Ishikawa (cell line): ENCODE measurements around the gene SLC6A20.

Source experiments
- CEBPB ChIP-seq: IDR thresholded peaks from 2 replicates; pipeline ENCODE4 v1.6.1; 2012
- CREB1 ChIP-seq: IDR thresholded peaks from 2 replicates; pipeline ENCODE4 v1.6.1; 2012; ENCODE audit warnings: low read depth
- EGR1 ChIP-seq: IDR thresholded peaks from 2 replicates; pipeline ENCODE4 v1.6.1; 2012
- EP300 ChIP-seq: IDR thresholded peaks from 2 replicates; pipeline ENCODE4 v1.6.1; 2012; ENCODE audit warnings: borderline replicate concordance
- FOXM1 ChIP-seq: IDR thresholded peaks from 2 replicates; pipeline ENCODE4 v1.6.1; 2012; ENCODE audit warnings: low read depth, borderline replicate concordance
- MAX ChIP-seq: IDR thresholded peaks from 2 replicates; pipeline ENCODE4 v1.6.1; 2012
- NFIC ChIP-seq: IDR thresholded peaks from 2 replicates; pipeline ENCODE4 v1.6.1; 2012
- RAD21 ChIP-seq: IDR thresholded peaks from 2 replicates; pipeline ENCODE4 v1.6.1; 2012; ENCODE audit warnings: low read depth
- REST ChIP-seq: IDR thresholded peaks from 2 replicates; pipeline ENCODE4 v1.6.1; 2012; ENCODE audit warnings: low read depth, mild to moderate bottlenecking
- TCF12 ChIP-seq: IDR thresholded peaks from 2 replicates; pipeline ENCODE4 v1.6.1; 2012; ENCODE audit warnings: low read depth
- TEAD4 ChIP-seq: IDR thresholded peaks from 2 replicates; pipeline ENCODE4 v1.6.1; 2012
- USF1 ChIP-seq: IDR thresholded peaks from 2 replicates; pipeline ENCODE4 v1.6.1; 2012
- YY1 ChIP-seq: IDR thresholded peaks from 2 replicates; pipeline ENCODE4 v1.6.1; 2012; ENCODE audit warnings: low read depth
- ZBTB7A ChIP-seq: IDR thresholded peaks from 2 replicates; pipeline ENCODE4 v1.6.1; 2012; ENCODE audit warnings: low read depth

SLC6A20 gene

GRCh38 chr3:45762647-45763302 is 33.6 kb downstream of the SLC6A20 start:
- no peak for TF ChIP-seq CEBPB
- TF ChIP-seq EP300: no peak
- no peak for TF ChIP-seq MAX

- TF ChIP-seq YY1: no peak
- no peak for TF ChIP-seq ZBTB7A
- no peak for TF ChIP-seq REST
- no peak for TF ChIP-seq CEBPB
- no peak for TF ChIP-seq USF1
- TF ChIP-seq NFIC: no peak
- no peak for TF ChIP-seq EP300
- TF ChIP-seq MAX: no peak
- no peak for TF ChIP-seq CREB1
- no peak for TF ChIP-seq RAD21
- TF ChIP-seq FOXM1: no peak
- TF ChIP-seq TCF12: no peak
Measured at GRCh38 chr3:45761831-45762230, 34.5 kb downstream of the SLC6A20 start.

- peak; percentile 95 for TF ChIP-seq RAD21
- TF ChIP-seq EGR1: no peak
Measured at GRCh38 chr3:45760878-45761711, 35.2 kb downstream of the SLC6A20 start.

GRCh38 chr3:45759851-45760250 is 36.5 kb downstream of the SLC6A20 start:
- TF ChIP-seq MAX: no peak

- TF ChIP-seq REST (no peak), ZBTB7A (no peak), CEBPB (no peak), FOXM1 (no peak), RAD21 (no peak), MAX (no peak), EP300 (no peak), USF1 (no peak), CREB1 (no peak), EGR1 (no peak), TCF12 (no peak)
Measured at GRCh38 chr3:45758871-45759270, 37.5 kb downstream of the SLC6A20 start.

- TF ChIP-seq ZBTB7A: no peak
- TF ChIP-seq TEAD4: no peak
- TF ChIP-seq EGR1: no peak
- TF ChIP-seq MAX: no peak
- no peak for TF ChIP-seq TCF12
- no peak for TF ChIP-seq YY1
Measured at GRCh38 chr3:45756055-45756454, 40.3 kb downstream of the SLC6A20 start.
